CD4-positive, alpha-beta T cell (primary cell): ENCODE data around the gene ITPR3. TPM values are rescaled to one million over a fixed set of nuclear protein-coding genes. Genes with fewer than 3 reads are reported as not detected.
A peak's percentile ranks its signal among the peaks of the same experiment; 100 is the strongest.

Experiments
- ATAC-seq: fragments of 200-7000 bp; cut with Tn5 transposase; one replicate; pipeline ENCODE4 v1.10.0; 2022; ENCODE audit warnings: mild to moderate bottlenecking; ENCODE audit not compliant: poor library complexity
- CTCF ChIA-PET: fragments of 350-600 bp; sonication (Branson Sonifier 250); formaldehyde crosslinking; loops from one replicate; lab custom pipeline; 2021; ENCODE audit warnings: antibody characterized with exemption, inconsistent platforms; lab: Charles Lee
- POLR2A ChIA-PET: fragments of 350-600 bp; sonication (Branson Sonifier 250); formaldehyde crosslinking; loops from one replicate; lab custom pipeline; 2021; ENCODE audit warnings: antibody characterized with exemption, inconsistent platforms; lab: Charles Lee
- DNase-seq, 14 experiments: peaks; one replicate each; pipeline ENCODE4 v3.0.0-alpha.2; 2013 to 2020; ENCODE audit warnings: mixed read lengths in 2 of 14
- H3K27ac ChIP-seq, 2 donors: one replicate each; pipeline versions ENCODE4 v1.5.1 to v1.7.0; 2013; ENCODE audit warnings: low read length in 2 of 2, low read depth in 1 of 2, mild to moderate bottlenecking in 1 of 2
- H3K27me3 ChIP-seq, 2 experiments: 1 replicate in 1 of 2; 2 replicates in 1 of 2; pipeline versions ENCODE4 v1.6.1 to v1.7.0; 2013; ENCODE audit warnings: low read length in 2 of 2, control low read depth in 1 of 2, mild to moderate bottlenecking in 1 of 2, moderate library complexity in 1 of 2; ENCODE audit not compliant: insufficient read depth in 2 of 2, control insufficient read depth in 1 of 2
- H3K36me3 ChIP-seq: one replicate; pipeline ENCODE4 v1.6.1; 2013; ENCODE audit warnings: low read length, control low read depth; ENCODE audit not compliant: insufficient read depth
- H3K4me1 ChIP-seq: one replicate; pipeline ENCODE4 v1.6.1; 2013; ENCODE audit warnings: low read length, control low read depth; ENCODE audit not compliant: insufficient read depth
- H3K4me3 ChIP-seq: one replicate; pipeline ENCODE4 v1.5.1; 2013; ENCODE audit warnings: mild to moderate bottlenecking, low read length, moderate library complexity
- H3K9me3 ChIP-seq, 2 experiments: 1 replicate in 1 of 2; 2 replicates in 1 of 2; pipeline versions ENCODE4 v1.6.1 to v1.7.0; 2013; ENCODE audit warnings: low read length in 2 of 2, mild to moderate bottlenecking in 2 of 2, control low read depth in 1 of 2, moderate library complexity in 1 of 2; ENCODE audit not compliant: control insufficient read depth in 1 of 2, insufficient read depth in 1 of 2
- H3K27ac Mint-ChIP-seq: one replicate; pipeline ENCODE4 v1.8.0; 2020; ENCODE audit warnings: mixed read lengths
- H3K27me3 Mint-ChIP-seq: one replicate; pipeline ENCODE4 v1.8.0; 2021; ENCODE audit warnings: mixed read lengths
- H3K36me3 Mint-ChIP-seq: one replicate; pipeline ENCODE4 v1.8.0; 2021; ENCODE audit warnings: low read depth, mixed read lengths
- H3K4me1 Mint-ChIP-seq: one replicate; pipeline ENCODE4 v1.8.0; 2021; ENCODE audit warnings: low read depth, mixed read lengths
- H3K4me3 Mint-ChIP-seq: one replicate; pipeline ENCODE4 v1.8.0; 2020; ENCODE audit warnings: mild to moderate bottlenecking, mixed read lengths
- H3K9me3 Mint-ChIP-seq: one replicate; pipeline ENCODE4 v1.8.0; 2020; ENCODE audit warnings: mixed read lengths
- CTCF ChIP-seq: fragments of 200-600 bp; IDR thresholded peaks from one replicate; pipeline ENCODE4 v1.8.0; 2022; ENCODE audit warnings: antibody characterized with exemption, mild to moderate bottlenecking
- intact Hi-C, 2 experiments: fragments of 100-400 bp; cut with DNase I in 1 of 2; cut with micrococcal nuclease in 1 of 2; formaldehyde crosslinking; loops; one replicate each; pipeline versions ENCODE4 v1.15.1 to v1.9.0; 2023 to 2025; cut with DNase I, micrococcal nuclease
- total RNA-seq, 174 experiments: library from RNA in 2 of 174; stranded (reverse) in 2 of 174; gene quantifications; one replicate each; pipeline ENCODE4 v1.2.3 and lab custom pipeline; 2021 to 2026

Gene ITPR3
- total RNA-seq, 2 experiments from 2014 or later = 44.5 to 45.5 TPM

DNA sequence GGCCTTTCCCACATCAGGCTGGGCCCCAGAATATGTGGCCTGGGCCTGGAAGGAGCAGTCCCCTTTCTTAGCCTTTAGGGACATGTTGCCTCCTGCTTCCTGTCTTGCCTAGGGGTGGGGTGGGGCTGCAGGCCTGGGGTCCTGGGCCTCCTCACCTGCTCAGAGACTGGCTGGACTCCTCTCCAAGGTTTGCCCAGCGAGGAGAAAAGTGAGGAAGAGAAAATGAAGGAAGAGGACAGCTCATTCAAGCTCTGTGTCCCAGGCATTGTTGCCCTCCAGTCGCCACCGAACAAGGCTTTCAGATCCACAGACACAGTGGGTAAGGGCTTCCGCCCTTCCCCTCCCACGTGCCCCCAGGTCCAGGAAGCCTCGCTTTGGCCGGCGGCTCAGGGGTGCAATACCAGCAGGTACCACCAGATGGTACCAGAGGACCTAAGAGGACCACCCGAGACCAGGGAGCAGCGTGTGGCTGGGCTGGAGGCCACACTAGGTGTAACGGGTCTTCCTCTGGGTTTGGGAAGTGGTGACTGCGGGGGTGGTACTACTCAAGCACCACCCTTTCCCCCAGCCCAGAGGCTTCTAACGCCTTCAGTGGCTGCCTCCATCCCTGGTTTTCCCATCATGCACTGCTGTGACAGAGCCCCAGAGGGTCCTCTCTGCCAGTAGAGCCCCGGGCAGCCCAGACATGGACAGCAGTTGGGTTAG lies 35.6 kb upstream of the ITPR3 start:
- H3K27me3 Mint-ChIP-seq = no peaks in the 10 kb centered on the region
- CTCF ChIA-PET = interaction anchor here (0.8 to 1.6 kb wide), 5 partner anchors 36 to 115 kb away, joined by 3 to 9 read pairs (median 4); no protein-coding TSS in a partner anchor
- peaks cover 0 to 3% of the 10 kb centered on the region in 2 experiments for H3K9me3 ChIP-seq
- TF ChIP-seq CTCF = peak; percentile 98
- peak overlapping the region; percentile 87 for H3K27ac Mint-ChIP-seq
- peaks cover 26% of the 10 kb centered on the region for H3K4me1 Mint-ChIP-seq
- no peaks in the 10 kb centered on the region for H3K9me3 Mint-ChIP-seq
- H3K36me3 ChIP-seq = no peaks in the 10 kb centered on the region
- intact Hi-C loops = loop anchor here (1.0 to 10.0 kb wide), 7 partner anchors 47 to 569 kb away; no protein-coding TSS in a partner anchor
- peak; percentile 96 for ATAC-seq
- H3K4me3 Mint-ChIP-seq = peak overlapping the region; percentile 62
- H3K4me3 ChIP-seq = peak overlapping the region; percentile 6
- peak overlapping the region; percentile 37 to 40 for H3K27ac ChIP-seq
- no peaks in the 10 kb centered on the region for H3K36me3 Mint-ChIP-seq
- POLR2A ChIA-PET = no interaction called here
- H3K27me3 ChIP-seq = no peaks in the 10 kb centered on the region
- peak; percentile 74 to 93 (median 86) for DNase-seq
- H3K4me1 ChIP-seq = peaks cover 25% of the 10 kb centered on the region

DNA sequence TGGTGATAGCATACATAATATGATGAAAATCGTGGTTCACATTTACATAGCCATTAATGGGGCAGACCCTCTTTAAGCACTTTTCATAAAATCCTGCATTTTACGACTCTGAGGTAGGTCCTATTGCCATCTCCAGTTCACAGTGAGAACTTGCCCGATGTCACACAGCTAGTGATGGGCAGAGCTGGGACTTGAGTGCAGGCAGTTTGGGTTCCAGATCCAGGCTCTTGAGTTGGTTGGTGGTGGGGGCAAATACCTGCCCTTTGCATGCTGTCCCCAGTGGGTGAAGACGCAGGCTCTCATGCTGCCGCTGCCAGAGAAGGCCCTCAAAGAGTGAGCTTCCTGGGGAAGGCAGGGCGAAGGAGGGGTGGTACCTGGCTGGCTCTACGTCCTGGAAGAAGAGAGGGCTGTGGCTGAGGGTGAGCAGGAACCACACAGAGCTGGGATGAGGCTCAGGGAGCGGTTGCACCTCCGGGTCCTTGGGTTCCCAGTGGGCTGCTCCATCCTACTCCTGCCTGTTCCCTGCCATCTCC lies 34.9 kb upstream of the ITPR3 start:
- Mint-ChIP-seq H3K27me3 (no peaks in the 10 kb centered on the region), H3K9me3 (no peaks in the 10 kb centered on the region), H3K27ac (peak overlapping the region; percentile 87), H3K4me1 (peaks cover 26% of the 10 kb centered on the region), H3K36me3 (no peaks in the 10 kb centered on the region), H3K4me3 (no peak overlapping the region)
- ATAC-seq (no peak), DNase-seq (no peak)
- POLR2A ChIA-PET = interaction anchor here (0.8 to 1.4 kb wide), 2 partner anchors 15 to 125 kb away, joined by 3 to 5 read pairs; partner anchors contain the start of gene UQCC2
- no peak for TF ChIP-seq CTCF
- CTCF ChIA-PET = interaction anchor here (0.6 to 1.6 kb wide), 3 partner anchors 46 to 115 kb away, joined by 3 to 6 read pairs (median 3); no protein-coding TSS in a partner anchor
- H3K4me3 ChIP-seq = peak overlapping the region; percentile 6
- H3K4me1 ChIP-seq = peaks cover 24% of the 10 kb centered on the region
- H3K36me3 ChIP-seq = no peaks in the 10 kb centered on the region
- peak overlapping the region in 1 of 2 donors; percentile 40 for H3K27ac ChIP-seq
- H3K9me3 ChIP-seq = peaks cover 0 to 3% of the 10 kb centered on the region in 2 experiments
- H3K27me3 ChIP-seq = no peaks in the 10 kb centered on the region
- intact Hi-C loops = loop anchor here (1.0 to 10.0 kb wide), 5 partner anchors 46 to 569 kb away; no protein-coding TSS in a partner anchor

DNA sequence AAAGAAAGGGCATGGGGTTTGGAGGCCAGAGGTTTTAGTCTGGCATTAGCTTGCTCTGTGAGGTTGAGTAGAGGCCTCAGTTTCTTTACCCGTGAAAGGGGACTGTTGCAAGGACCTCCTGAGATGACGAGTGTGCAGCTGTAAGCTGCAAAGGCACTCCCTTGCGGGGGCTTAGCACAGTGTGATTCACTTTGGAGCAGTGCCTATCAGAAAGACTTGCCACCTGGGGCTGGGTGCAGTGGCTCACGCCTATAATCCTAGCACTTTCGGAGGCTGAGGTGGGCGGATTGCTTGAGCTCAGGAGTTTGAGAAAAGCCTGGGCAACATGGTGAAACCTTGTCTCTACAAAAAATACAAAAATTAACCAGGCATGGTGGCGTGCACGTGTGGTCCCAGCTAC lies 33.6 kb upstream of the ITPR3 start:
- no peak for ATAC-seq
- Mint-ChIP-seq H3K9me3 (no peaks in the 10 kb centered on the region), H3K4me1 (peaks cover 32% of the 10 kb centered on the region), H3K36me3 (no peaks in the 10 kb centered on the region), H3K27ac (peak overlapping the region; percentile 11), H3K4me3 (no peak overlapping the region), H3K27me3 (no peaks in the 10 kb centered on the region)
- H3K4me1 ChIP-seq = peaks cover 28% of the 10 kb centered on the region
- DNase-seq = no peak
- TF ChIP-seq CTCF = no peak
- intact Hi-C loops = loop anchor here (5.0 to 10.0 kb wide), 4 partner anchors 45 to 567 kb away; no protein-coding TSS in a partner anchor
- no peak overlapping the region for H3K27ac ChIP-seq
- no peaks in the 10 kb centered on the region for H3K27me3 ChIP-seq
- H3K4me3 ChIP-seq = no peak overlapping the region
- CTCF ChIA-PET = interaction anchor here (1.9 kb wide), 1 partner anchor 113 kb away, joined by 9 read pairs; no protein-coding TSS in a partner anchor
- H3K9me3 ChIP-seq = peaks cover 0 to 3% of the 10 kb centered on the region in 2 experiments
- POLR2A ChIA-PET = interaction anchor here (1.4 kb wide), 1 partner anchor 124 kb away, joined by 5 read pairs; the partner anchor contains the start of gene UQCC2
- H3K36me3 ChIP-seq = no peaks in the 10 kb centered on the region
